ENCODE results near the gene FAF1. TPM values are rescaled to one million over a fixed set of nuclear protein-coding genes. Genes with fewer than 3 reads are reported as not detected.
"Not testable (repeated sequence)": the region's sequence is repeated elsewhere in the genome, so short reads cannot be mapped to it uniquely, and the experiment has no call there.

Gene FAF1
- total and polyA plus RNA-seq, 4 donors: 8.6 to 45.0 (median 18.2) TPM

- TF ChIP-seq, protein P1, sequence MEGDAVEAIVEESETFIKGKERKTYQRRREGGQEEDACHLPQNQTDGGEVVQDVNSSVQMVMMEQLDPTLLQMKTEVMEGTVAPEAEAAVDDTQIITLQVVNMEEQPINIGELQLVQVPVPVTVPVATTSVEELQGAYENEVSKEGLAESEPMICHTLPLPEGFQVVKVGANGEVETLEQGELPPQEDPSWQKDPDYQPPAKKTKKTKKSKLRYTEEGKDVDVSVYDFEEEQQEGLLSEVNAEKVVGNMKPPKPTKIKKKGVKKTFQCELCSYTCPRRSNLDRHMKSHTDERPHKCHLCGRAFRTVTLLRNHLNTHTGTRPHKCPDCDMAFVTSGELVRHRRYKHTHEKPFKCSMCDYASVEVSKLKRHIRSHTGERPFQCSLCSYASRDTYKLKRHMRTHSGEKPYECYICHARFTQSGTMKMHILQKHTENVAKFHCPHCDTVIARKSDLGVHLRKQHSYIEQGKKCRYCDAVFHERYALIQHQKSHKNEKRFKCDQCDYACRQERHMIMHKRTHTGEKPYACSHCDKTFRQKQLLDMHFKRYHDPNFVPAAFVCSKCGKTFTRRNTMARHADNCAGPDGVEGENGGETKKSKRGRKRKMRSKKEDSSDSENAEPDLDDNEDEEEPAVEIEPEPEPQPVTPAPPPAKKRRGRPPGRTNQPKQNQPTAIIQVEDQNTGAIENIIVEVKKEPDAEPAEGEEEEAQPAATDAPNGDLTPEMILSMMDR (IDR thresholded peaks at IDR 0.05; ENCODE audit: low read depth, low read length, missing input control): no peak
- no peak for TF ChIP-seq HNF4G (IDR thresholded peaks at IDR 0.05)
- TF ChIP-seq SP1 (IDR thresholded peaks at IDR 0.05): no peak
- no peak for TF ChIP-seq YY1 (IDR thresholded peaks at IDR 0.05)
- TF ChIP-seq JUND (IDR thresholded peaks at IDR 0.05): no peak
Measured at GRCh38 chr1:50894340-50894739, 65.7 kb downstream of the FAF1 start (continued).

DNA sequence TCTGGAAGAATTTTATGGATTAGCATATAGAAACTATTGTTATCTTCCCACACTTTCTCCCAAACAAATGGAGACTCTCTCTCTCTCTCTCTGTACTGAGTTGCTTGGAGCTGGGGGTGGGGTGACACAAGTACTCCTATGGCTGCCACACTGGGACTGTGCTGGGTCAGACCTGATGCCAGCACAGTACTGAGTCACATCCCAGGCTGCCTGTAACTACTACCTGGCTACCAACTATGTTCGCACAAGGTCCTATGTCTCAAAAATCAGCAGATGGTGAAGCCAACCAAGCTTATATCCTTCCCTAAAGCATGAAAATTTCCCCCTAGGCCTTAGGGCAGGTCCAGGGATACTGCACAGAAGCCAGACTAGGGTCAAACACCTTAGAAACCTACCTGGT lies 66.6 kb downstream of the FAF1 start:
- Histone ChIP-seq H3K36me3 (ENCODE audit: control insufficient read depth in 4 of 4, insufficient read depth in 3 of 4, low read depth in 1 of 4, low read length in 3 of 4) (peaks cover 0 to 1% (median 0%) of the 10 kb centered on the region in 4 donors), H3K4me3 (ENCODE audit: low read depth in 1 of 3, low read length in 3 of 3) (no peak overlapping the region), H3K9ac (ENCODE audit: low read depth in 1 of 2, low read length in 2 of 2) (no peak overlapping the region), H3K27me3 (ENCODE audit: control insufficient read depth in 4 of 4, insufficient read depth in 4 of 4, low read length in 3 of 4) (no peaks in the 10 kb centered on the region), H3K4me1 (ENCODE audit: control insufficient read depth in 4 of 4, insufficient read depth in 4 of 4, low read length in 3 of 4) (peaks cover 0 to 2% (median 0%) of the 10 kb centered on the region in 4 donors), H3K27ac (ENCODE audit: low read depth in 1 of 2, low read length in 2 of 2) (no peak overlapping the region), H3K9me3 (ENCODE audit: control insufficient read depth in 4 of 4, low read length in 3 of 4) (no peaks in the 10 kb centered on the region)
- 100% methylated on average over 1 of the region's 1 CpG for WGBS
- TF ChIP-seq EGR1 (IDR thresholded peaks at IDR 0.05; ENCODE audit: low read depth in 2 of 2): no peak
- no peak for TF ChIP-seq HNF4G (IDR thresholded peaks at IDR 0.05)
- TF ChIP-seq, protein P1 (IDR thresholded peaks at IDR 0.05; ENCODE audit: low read depth, low read length, missing input control): no peak
- TF ChIP-seq RXRA (IDR thresholded peaks at IDR 0.05): no peak
- no peak for TF ChIP-seq YY1 (IDR thresholded peaks at IDR 0.05)
- no peak for TF ChIP-seq HNF4A (conservative IDR thresholded peaks at IDR 0.05)
- TF ChIP-seq JUND (IDR thresholded peaks at IDR 0.05): no peak
- no peak for TF ChIP-seq FOXA2 (IDR thresholded peaks at IDR 0.05)
- TF ChIP-seq SP1 (IDR thresholded peaks at IDR 0.05): no peak
- TF ChIP-seq, protein P2, sequence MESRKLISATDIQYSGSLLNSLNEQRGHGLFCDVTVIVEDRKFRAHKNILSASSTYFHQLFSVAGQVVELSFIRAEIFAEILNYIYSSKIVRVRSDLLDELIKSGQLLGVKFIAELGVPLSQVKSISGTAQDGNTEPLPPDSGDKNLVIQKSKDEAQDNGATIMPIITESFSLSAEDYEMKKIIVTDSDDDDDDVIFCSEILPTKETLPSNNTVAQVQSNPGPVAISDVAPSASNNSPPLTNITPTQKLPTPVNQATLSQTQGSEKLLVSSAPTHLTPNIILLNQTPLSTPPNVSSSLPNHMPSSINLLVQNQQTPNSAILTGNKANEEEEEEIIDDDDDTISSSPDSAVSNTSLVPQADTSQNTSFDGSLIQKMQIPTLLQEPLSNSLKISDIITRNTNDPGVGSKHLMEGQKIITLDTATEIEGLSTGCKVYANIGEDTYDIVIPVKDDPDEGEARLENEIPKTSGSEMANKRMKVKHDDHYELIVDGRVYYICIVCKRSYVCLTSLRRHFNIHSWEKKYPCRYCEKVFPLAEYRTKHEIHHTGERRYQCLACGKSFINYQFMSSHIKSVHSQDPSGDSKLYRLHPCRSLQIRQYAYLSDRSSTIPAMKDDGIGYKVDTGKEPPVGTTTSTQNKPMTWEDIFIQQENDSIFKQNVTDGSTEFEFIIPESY (IDR thresholded peaks at IDR 0.05): no peak
- TF ChIP-seq, protein P3, sequence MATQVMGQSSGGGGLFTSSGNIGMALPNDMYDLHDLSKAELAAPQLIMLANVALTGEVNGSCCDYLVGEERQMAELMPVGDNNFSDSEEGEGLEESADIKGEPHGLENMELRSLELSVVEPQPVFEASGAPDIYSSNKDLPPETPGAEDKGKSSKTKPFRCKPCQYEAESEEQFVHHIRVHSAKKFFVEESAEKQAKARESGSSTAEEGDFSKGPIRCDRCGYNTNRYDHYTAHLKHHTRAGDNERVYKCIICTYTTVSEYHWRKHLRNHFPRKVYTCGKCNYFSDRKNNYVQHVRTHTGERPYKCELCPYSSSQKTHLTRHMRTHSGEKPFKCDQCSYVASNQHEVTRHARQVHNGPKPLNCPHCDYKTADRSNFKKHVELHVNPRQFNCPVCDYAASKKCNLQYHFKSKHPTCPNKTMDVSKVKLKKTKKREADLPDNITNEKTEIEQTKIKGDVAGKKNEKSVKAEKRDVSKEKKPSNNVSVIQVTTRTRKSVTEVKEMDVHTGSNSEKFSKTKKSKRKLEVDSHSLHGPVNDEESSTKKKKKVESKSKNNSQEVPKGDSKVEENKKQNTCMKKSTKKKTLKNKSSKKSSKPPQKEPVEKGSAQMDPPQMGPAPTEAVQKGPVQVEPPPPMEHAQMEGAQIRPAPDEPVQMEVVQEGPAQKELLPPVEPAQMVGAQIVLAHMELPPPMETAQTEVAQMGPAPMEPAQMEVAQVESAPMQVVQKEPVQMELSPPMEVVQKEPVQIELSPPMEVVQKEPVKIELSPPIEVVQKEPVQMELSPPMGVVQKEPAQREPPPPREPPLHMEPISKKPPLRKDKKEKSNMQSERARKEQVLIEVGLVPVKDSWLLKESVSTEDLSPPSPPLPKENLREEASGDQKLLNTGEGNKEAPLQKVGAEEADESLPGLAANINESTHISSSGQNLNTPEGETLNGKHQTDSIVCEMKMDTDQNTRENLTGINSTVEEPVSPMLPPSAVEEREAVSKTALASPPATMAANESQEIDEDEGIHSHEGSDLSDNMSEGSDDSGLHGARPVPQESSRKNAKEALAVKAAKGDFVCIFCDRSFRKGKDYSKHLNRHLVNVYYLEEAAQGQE (IDR thresholded peaks at IDR 0.05): no peak
- TF ChIP-seq, protein P4, sequence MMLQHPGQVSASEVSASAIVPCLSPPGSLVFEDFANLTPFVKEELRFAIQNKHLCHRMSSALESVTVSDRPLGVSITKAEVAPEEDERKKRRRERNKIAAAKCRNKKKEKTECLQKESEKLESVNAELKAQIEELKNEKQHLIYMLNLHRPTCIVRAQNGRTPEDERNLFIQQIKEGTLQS (IDR thresholded peaks at IDR 0.05): no peak
- TF ChIP-seq FOXA1 (IDR thresholded peaks at IDR 0.05): no peak
- TF ChIP-seq NR2F2 (IDR thresholded peaks at IDR 0.05): no peak
- no peak for TF ChIP-seq GABPA (IDR thresholded peaks at IDR 0.05 in 1 of 2, conservative IDR thresholded peaks at IDR 0.05 in 1 of 2)
- TF ChIP-seq RAD21 (IDR thresholded peaks at IDR 0.05): no peak
- TF ChIP-seq, protein P5, sequence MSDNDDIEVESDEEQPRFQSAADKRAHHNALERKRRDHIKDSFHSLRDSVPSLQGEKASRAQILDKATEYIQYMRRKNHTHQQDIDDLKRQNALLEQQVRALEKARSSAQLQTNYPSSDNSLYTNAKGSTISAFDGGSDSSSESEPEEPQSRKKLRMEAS (IDR thresholded peaks at IDR 0.05): no peak
- TF ChIP-seq TAF1 (conservative IDR thresholded peaks at IDR 0.05): no peak
- no peak for DNase-seq (ENCODE audit: low spot score)

DNA sequence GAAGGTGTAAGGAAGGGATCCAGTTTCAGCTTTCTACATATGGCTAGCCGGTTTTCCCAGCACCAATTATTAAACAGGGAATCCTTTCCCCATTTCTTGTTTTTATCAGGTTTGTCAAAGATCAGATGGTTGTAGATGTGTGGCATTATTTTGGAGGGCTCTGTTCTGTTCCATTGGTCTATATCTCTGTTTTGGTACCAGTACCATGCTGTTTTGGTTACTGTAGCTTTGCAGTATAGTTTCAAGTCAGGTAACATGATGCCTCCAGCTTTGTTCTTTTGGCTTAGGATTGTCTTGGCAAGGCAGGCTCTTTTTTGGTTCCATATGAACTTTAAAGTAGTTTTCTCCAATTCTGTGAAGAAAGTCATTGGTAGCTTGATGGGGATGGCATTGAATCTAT lies 72.5 kb downstream of the FAF1 start:
- H3K27ac ChIP-seq (ENCODE audit: low read depth in 1 of 2, low read length in 2 of 2); H3K9ac ChIP-seq (ENCODE audit: low read depth in 1 of 2, low read length in 2 of 2); H3K9me3 ChIP-seq (ENCODE audit: control insufficient read depth in 4 of 4, low read length in 3 of 4); H3K27me3 ChIP-seq (ENCODE audit: control insufficient read depth in 4 of 4, insufficient read depth in 4 of 4, low read length in 3 of 4); H3K4me3 ChIP-seq (ENCODE audit: low read depth in 1 of 3, low read length in 3 of 3); H3K36me3 ChIP-seq (ENCODE audit: control insufficient read depth in 4 of 4, insufficient read depth in 3 of 4, low read depth in 1 of 4, low read length in 3 of 4); DNase-seq (ENCODE audit: low spot score); H3K4me1 ChIP-seq (ENCODE audit: control insufficient read depth in 4 of 4, insufficient read depth in 4 of 4, low read length in 3 of 4): not testable (repeated sequence)
- 97% methylated on average over 1 of the region's 1 CpG for WGBS

Data from liver (tissue), 9 donors.